HUDEP-2 (cell line): ENCODE results near the gene F8.
"Not testable (repeated sequence)": the region's sequence is repeated elsewhere in the genome, so short reads cannot be mapped to it uniquely, and the experiment has no call there.

Experiments
- DNase-seq, 76 experiments: peaks; one replicate each; lab custom pipeline; 2025; ENCODE audit not compliant: unreplicated experiment in 76 of 76; lab: John Stamatoyannopoulos, UW

F8 gene

GRCh38 chrX:154886069-154886788 lies 136.3 kb downstream of the F8 start, which contains the start of gene F8A1:
Gene F8A1, plus strand, starts transcription at chrX:154886355. Its CDS starts 20 bp downstream, at chrX:154886375.
- DNase-seq: not testable (repeated sequence)

DNA sequence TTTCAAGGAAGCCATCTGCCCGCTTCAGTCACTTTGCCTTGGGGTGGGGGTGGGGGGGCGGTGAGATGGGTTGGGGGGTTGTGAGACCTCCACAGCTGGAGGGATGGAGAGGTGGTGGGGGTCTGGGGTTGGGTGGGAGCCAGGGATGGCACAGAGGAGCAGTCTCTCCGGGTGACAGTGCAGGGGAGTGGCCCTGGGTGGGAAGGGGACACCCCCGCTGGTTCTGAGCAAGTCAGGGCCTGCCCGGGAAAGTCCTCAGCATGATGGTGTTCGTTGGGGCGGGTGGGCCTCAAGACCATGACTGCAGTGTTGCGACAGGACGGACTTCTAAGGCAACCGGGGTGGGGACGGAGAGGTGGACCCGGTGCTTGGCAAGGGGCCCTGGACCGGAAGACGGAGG lies 137.0 kb downstream of the F8 start:
- not testable (repeated sequence) for DNase-seq

DNA sequence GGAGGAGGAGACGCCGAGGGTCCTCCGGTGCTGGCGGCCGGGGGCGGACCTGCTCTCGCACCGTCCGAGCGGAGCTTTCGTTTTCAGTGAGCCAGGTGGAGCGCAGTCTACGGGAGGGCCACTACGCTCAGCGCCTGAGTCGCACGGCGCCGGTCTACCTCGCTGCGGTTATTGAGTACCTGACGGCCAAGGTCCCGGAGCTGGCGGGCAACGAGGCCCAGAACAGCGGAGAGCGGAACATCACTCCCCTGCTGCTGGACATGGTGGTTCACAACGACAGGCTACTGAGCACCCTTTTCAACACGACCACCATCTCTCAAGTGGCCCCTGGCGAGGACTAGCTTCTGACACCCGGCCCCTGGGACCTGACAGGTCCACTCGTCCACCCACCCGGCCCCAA lies 137.5 kb downstream of the F8 start:
- DNase-seq: not testable (repeated sequence)

DNA sequence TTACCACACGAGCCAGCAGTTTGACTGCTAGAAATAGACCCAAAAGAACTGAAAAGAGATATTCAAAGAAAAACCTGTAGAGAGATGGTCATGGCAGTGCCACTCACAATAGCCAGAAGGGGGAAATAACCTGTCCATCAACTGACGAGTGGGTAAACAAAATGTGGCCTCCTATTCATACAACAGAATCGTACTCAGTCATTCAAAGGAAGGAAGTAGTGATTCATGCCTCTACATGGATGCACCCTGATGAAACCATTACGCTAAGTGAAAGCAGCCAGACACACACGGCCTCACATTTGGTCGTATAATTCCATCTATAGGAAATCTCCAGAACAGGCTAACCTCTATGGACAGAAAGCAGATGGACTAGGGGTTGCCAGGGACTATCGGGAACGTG lies 138.5 kb downstream of the F8 start:
- not testable (repeated sequence) for DNase-seq

DNA sequence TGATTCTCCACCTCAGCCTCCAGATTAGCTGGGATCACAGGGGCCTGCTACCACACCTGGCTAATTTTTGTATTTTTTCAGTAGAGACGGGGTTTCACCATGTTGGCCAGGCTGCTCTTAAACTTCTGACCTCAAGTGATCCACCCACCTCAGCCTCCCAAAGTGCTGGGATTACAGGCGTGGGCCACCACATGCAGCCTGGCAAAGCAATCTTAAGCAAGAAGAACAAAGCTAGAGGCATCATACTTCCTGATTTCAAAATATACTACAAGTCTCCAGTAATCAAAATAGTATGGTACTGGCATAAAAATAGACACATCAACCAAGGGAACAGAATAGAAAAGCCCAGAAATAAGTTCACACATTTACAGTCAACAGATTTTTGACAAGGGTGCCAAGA lies 149.2 kb downstream of the F8 start:
- DNase-seq: no peak

DNA sequence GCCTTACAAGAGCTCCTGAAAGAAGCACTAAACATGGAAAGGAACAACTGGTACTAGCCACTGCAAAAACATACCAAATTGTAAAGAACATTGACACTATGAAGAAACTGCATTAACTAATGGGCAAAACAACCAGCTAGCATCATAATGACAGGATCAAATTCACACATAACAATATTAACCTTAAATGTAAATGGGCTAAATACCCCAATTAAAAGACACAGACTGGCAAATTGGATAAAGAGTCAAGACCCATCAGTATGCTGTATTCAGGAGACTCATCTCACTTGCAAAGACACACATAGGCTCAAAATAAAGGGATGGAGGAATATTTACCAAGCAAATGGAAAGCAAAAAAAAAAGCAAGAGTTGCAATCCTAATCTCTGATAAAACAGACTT lies 154.0 kb downstream of the F8 start:
- not testable (repeated sequence) for DNase-seq

GRCh38 chrX:154855256-154855655 lies 167.3 kb downstream of the F8 start:
- DNase-seq: no peak

DNA sequence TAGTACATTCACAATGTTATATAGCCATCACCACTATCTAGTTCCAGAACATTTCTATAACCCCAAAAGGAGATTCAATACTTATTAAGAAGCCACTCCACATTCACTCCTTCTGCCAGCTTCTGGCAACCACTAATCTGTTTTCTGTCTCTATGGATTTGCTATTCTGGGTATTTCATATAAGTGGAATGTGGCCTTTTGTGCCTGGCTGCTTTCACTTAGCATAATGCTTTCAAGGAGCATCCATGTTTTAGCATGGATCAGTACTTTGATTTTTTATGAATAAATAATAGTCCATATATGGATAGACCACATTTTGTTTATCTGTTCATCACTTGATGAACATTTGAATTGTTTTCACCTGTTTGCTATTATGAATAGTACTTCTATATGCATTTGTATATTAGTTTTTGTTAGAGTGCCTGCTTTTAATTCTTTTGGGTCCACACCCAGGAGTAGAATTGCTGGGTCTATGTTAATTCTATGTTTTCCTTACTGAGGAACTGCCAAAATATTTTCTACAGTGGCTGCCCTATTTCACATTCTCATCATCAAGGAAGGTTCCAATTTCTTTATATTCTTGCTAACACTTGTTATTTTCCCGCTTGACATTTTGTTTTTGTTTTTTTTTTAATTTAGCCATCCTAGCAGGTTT lies 171.4 kb downstream of the F8 start:
- DNase-seq: no peak

DNA sequence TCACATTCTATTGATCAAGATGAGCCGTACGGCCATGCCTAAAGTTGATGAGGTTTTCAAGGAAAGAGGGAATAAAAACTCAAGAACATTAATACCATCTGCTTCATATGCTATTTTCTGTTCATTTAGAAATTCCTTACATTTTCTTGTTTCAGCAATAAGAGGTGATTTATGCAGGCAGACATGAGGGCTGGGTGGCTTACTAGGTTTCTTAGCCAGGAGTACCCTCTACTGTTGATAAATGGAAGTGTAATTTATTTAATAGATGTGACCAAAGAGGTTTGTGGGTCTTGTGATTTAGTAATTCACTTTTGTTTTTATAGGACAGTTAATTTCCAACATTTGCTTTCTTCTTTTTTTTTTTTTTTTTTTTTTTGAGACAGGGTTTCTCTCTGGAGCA lies 181.7 kb downstream of the F8 start:
- DNase-seq: peak in 27 of 76 experiments; percentile 0 to 45 (median 10)

GRCh38 chrX:154836163-154836562 lies 186.4 kb downstream of the F8 start:
- DNase-seq: no peak

DNA sequence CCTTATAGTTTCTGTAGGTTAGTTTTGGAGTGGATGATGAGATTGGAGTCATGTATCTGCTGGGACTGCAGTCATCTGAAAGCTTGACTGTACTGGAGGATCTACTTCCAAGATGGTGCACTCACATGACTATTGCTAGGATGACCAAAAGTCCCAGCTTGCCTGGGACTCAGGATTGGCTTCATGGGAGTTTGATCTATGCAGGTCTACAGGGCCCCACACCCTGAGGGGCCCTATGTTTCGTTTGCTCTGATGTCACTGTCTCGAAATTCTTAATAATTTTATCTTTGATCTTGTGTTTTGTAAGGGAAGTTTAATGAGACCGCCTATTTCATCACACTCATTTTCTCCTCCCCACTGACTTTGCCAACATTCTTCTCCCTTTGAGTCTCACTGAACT lies 188.0 kb downstream of the F8 start, which contains the start of gene SMIM9:
SMIM9 (minus strand) TSS at position 101 of the 400 bp plus-strand sequence. CDS start 3,806 bp downstream, outside the sequence.
- no peak for DNase-seq

DNA sequence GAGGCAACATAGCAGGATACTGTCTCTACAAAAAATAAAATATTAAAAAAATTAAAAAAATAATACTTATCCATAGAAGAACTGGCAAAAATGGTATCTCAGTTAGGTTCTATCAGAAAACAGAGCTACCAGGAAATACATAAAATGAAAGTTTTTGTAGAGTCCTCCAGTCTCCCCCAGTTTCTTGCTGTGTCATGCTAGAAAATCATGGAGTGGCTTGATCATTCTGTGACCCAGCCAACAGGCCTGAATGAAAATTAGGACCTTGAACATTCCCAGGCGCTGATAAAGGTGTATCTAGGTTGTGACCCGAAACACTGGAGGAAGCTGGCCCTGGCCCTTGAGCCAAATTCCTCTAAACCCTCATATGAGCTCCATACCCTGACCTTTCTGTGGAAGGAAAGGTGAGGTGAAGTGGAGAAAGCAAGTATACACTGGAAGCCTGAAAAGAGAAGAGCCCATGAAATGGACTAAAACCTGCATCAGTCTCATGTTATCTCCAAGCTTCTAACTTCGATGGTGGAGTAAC lies 188.7 kb downstream of the F8 start:
- DNase-seq: no peak

DNA sequence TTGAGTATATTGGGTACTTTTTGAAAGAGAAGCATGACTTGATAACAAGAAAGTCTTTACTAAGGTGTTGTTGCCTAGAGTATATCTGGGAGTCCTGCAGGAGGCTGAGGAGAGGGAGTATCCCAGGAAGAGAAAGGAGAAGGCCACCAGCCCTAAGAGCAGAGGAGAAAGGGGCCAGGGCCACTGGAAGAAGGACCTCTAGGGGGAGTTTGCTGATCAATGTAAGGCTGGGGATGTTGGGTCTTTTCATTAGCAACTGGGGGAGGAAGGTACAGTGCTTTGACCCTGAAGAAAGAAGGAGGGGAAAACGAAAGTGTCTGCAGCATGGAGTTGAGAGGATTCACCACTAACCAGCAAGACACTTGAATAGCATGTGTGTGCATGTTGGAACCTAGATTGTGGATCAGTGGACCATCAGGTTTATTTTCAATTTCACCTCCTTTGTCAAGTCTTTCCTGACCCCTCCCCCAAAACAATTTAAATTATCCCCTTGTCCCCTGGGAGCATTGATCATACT lies 192.5 kb downstream of the F8 start:
- DNase-seq: no peak

GRCh38 chrX:154829134-154829533 lies 193.4 kb downstream of the F8 start:
- DNase-seq: no peak

GRCh38 chrX:154828016-154828408 lies 194.5 kb downstream of the F8 start:
- DNase-seq: no peak

DNA sequence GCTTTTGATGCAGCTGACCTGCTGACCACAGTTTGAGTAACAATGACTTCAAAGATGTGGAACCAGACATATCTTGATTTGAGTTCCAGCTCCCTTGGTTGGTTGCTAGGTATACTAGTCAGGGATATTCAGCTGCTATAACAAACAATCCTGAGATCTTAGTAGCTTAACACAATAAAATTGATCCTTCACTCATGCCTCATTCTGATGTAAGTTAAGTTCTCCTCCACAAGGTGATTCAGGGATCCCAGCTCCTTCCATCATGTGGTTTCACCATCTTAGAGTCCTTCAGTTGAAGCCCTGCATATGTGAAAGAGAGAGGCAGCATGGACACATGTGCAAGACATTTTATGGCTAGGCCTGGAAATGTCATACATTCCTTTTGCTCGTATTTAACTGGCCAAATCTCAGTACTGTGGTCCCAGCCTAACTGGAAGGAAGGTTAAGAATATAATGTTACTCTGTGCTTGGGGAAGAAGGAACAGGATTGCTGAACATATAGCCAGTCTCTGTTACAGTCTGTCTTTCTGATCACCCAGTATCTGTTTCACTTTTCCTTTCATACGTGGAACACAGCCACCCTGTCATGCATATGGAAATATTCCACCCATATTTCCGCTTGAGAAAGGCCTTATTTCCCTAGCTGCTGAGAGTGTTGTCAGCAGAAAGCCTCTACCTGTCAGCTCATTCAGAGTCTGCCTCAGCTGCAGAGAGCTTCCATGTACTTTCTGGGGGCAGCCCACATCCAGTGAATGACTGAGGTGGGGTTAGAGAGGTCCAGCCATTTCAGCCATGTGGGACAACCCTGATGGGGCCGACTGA lies 195.1 kb downstream of the F8 start:
- DNase-seq: no peak

- not testable (repeated sequence) for DNase-seq
Observed at GRCh38 chrX:154825586-154825985, 196.9 kb downstream of the F8 start.

DNA sequence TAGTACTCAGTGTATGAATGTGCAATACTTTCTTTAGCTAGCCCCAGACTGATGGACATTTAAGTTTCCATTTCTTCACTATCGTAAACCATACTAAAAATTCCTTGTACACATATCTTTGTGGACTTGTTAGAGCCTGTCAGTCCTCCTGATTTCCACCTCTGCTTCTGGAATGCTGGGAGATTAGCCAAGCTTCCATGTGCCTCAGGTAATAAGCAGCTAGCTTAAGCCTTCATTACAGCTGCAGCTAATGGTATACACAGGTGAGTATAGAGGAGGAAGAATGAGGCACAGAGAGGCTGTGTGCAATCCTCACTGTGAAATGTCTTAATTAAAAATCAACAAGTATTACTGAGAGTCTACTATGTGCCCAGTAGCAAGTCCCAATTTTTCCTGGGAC lies 197.9 kb downstream of the F8 start:
- no peak for DNase-seq

- no peak for DNase-seq
Observed at GRCh38 chrX:154822029-154822428, 200.5 kb downstream of the F8 start.

GRCh38 chrX:154821523-154821922 lies 201.0 kb downstream of the F8 start:
- DNase-seq: no peak
